ENCODE measurements around the gene GPR33. TPM values are rescaled to one million over a fixed set of nuclear protein-coding genes. Genes with fewer than 3 reads are reported as not detected.

GPR33 gene
- total RNA-seq, 1 experiment from 2014 or later = not detected

GRCh38 chr14:31529053-31529452 is 41.2 kb upstream of the GPR33 start:
- Histone ChIP-seq H3K27me3 (ENCODE audit: insufficient read depth, low read length) (no peaks in the 10 kb centered on the region), H3K9me2 (ENCODE audit: insufficient read depth) (no peaks in the 10 kb centered on the region), H3K4me1 (ENCODE audit: control insufficient read depth in 1 of 2, insufficient read depth in 2 of 2, low read length in 2 of 2) (no peaks in the 10 kb centered on the region), H4K20me1 (ENCODE audit: insufficient read depth) (no peaks in the 10 kb centered on the region), H3K36me3 (ENCODE audit: control insufficient read depth in 1 of 2, insufficient read depth in 2 of 2, low read length in 2 of 2) (no peaks in the 10 kb centered on the region), H3K4me2 (ENCODE audit: low read length) (no peak overlapping the region), H3K27ac (ENCODE audit: low read depth, low read length) (no peak overlapping the region), H3K79me2 (ENCODE audit: insufficient read depth, low read length) (no peaks in the 10 kb centered on the region), H3K9ac (ENCODE audit: low read length) (no peak overlapping the region), H3K4me3 (replicated peaks in 1 of 2; ENCODE audit: low read depth in 1 of 2, low read length in 2 of 2) (no peak overlapping the region), H3K9me3 (ENCODE audit: control insufficient read depth in 1 of 2, insufficient read depth in 1 of 2, low read depth in 1 of 2, low read length in 2 of 2) (no peaks in the 10 kb centered on the region), H2AFZ (ENCODE audit: low read depth, low read length, poor library complexity, severe bottlenecking) (no peak overlapping the region)
- BruUV-seq (replicated peaks) = no TSS peak
- TF ChIP-seq JUND (IDR thresholded peaks at IDR 0.05) = no peak
- no peak for TF ChIP-seq POLR2A (IDR thresholded peaks at IDR 0.05; ENCODE audit: borderline replicate concordance, extremely low read depth, insufficient read depth, insufficient read length)
- ChIA-PET CTCF (interaction anchor here (0.8 kb wide), 1 partner anchor 19 kb away, joined by 3 read pairs; no protein-coding TSS in a partner anchor), RAD21 (ENCODE audit: low non-redundant PET in 1 of 2, low total read pairs in 2 of 2, uncharacterized antibody in 2 of 2, unreplicated experiment in 2 of 2) (no interaction called here), POLR2A (no interaction called here)
- ATAC-seq = no peak
- DNase-seq (ENCODE audit: low read depth, low spot score) = no peak
- intact Hi-C loops (cut with micrococcal nuclease) = no loop called here

DNA sequence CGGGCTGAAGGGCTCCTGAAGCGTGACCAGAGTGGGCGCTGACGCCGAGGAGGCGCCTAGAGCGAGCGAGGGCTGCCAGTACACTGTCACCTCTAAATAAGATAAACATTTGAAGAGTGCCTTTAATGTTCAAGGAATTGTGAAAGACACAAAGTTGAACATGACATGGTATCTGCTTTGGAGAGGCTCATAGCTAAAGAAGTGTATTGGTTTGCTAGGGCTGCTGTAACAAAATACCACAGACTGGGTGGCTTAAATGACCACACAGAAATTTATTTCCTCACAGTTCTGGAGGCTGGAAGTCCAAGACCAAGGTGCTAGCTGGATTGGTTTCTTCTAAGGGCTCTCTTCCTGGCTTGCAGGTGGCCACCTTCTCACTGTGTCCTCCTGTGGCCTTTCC is 39.7 kb upstream of the GPR33 start:
- no TSS peak for BruUV-seq (replicated peaks)
- no peak for ATAC-seq

More for the DNA sequence above, 39.7 kb upstream of the GPR33 start:
- H3K4me2 ChIP-seq (ENCODE audit: low read length) = no peak overlapping the region
- no peak overlapping the region for H2AFZ ChIP-seq (ENCODE audit: low read depth, low read length, poor library complexity, severe bottlenecking)
- RAD21 ChIA-PET (ENCODE audit: low non-redundant PET in 1 of 2, low total read pairs in 2 of 2, uncharacterized antibody in 2 of 2, unreplicated experiment in 2 of 2) = no interaction called here
- H4K20me1 ChIP-seq (ENCODE audit: insufficient read depth) = no peaks in the 10 kb centered on the region
- DNase-seq (ENCODE audit: low read depth, low spot score) = no peak
- H3K4me3 ChIP-seq (replicated peaks in 1 of 2; ENCODE audit: low read depth in 1 of 2, low read length in 2 of 2) = no peak overlapping the region
- no peaks in the 10 kb centered on the region for H3K4me1 ChIP-seq (ENCODE audit: control insufficient read depth in 1 of 2, insufficient read depth in 2 of 2, low read length in 2 of 2)
- no peak overlapping the region for H3K27ac ChIP-seq (ENCODE audit: low read depth, low read length)
- POLR2A ChIA-PET = no interaction called here
- H3K27me3 ChIP-seq (ENCODE audit: insufficient read depth, low read length) = no peaks in the 10 kb centered on the region
- no peak overlapping the region for H3K9ac ChIP-seq (ENCODE audit: low read length)
- no peaks in the 10 kb centered on the region for H3K36me3 ChIP-seq (ENCODE audit: control insufficient read depth in 1 of 2, insufficient read depth in 2 of 2, low read length in 2 of 2)
- H3K9me3 ChIP-seq (ENCODE audit: control insufficient read depth in 1 of 2, insufficient read depth in 1 of 2, low read depth in 1 of 2, low read length in 2 of 2) = no peaks in the 10 kb centered on the region
- TF ChIP-seq, protein P1, sequence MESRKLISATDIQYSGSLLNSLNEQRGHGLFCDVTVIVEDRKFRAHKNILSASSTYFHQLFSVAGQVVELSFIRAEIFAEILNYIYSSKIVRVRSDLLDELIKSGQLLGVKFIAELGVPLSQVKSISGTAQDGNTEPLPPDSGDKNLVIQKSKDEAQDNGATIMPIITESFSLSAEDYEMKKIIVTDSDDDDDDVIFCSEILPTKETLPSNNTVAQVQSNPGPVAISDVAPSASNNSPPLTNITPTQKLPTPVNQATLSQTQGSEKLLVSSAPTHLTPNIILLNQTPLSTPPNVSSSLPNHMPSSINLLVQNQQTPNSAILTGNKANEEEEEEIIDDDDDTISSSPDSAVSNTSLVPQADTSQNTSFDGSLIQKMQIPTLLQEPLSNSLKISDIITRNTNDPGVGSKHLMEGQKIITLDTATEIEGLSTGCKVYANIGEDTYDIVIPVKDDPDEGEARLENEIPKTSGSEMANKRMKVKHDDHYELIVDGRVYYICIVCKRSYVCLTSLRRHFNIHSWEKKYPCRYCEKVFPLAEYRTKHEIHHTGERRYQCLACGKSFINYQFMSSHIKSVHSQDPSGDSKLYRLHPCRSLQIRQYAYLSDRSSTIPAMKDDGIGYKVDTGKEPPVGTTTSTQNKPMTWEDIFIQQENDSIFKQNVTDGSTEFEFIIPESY (IDR thresholded peaks at IDR 0.05; ENCODE audit: extremely low read depth, insufficient replicate concordance, low read length) = no peak
- TF ChIP-seq EGR1 (IDR thresholded peaks at IDR 0.05; ENCODE audit: low read depth) (no peak), TCF7L2 (IDR thresholded peaks at IDR 0.05; ENCODE audit: borderline replicate concordance, extremely low read depth, insufficient read depth, insufficient read length) (no peak), POLR2A (IDR thresholded peaks at IDR 0.05; ENCODE audit: borderline replicate concordance, extremely low read depth, insufficient read depth, insufficient read length) (no peak), ATF3 (IDR thresholded peaks at IDR 0.05) (no peak), YY1 (IDR thresholded peaks at IDR 0.05; ENCODE audit: extremely low read depth, insufficient replicate concordance, low read depth, low read length) (no peak), JUND (IDR thresholded peaks at IDR 0.05) (no peak), SP1 (IDR thresholded peaks at IDR 0.05; ENCODE audit: low read depth) (no peak), SIN3A (IDR thresholded peaks at IDR 0.05; ENCODE audit: low read depth) (no peak), ZNF274 (IDR thresholded peaks at IDR 0.05; ENCODE audit: low read depth, low read length) (no peak), REST (IDR thresholded peaks at IDR 0.05; ENCODE audit: low read depth) (no peak), CBX3 (IDR thresholded peaks at IDR 0.05; ENCODE audit: low read depth) (no peak), ELF1 (IDR thresholded peaks at IDR 0.05; ENCODE audit: borderline replicate concordance, low read depth) (no peak), SRF (IDR thresholded peaks at IDR 0.05; ENCODE audit: low read depth) (no peak), RAD21 (IDR thresholded peaks at IDR 0.05; ENCODE audit: low read depth) (no peak), FOSL1 (IDR thresholded peaks at IDR 0.05; ENCODE audit: low read depth) (no peak), ZFX (IDR thresholded peaks at IDR 0.05) (no peak)
- no peaks in the 10 kb centered on the region for H3K79me2 ChIP-seq (ENCODE audit: insufficient read depth, low read length)
- no peaks in the 10 kb centered on the region for H3K9me2 ChIP-seq (ENCODE audit: insufficient read depth)
- CTCF ChIA-PET = no interaction called here
- intact Hi-C loops (cut with micrococcal nuclease) = no loop called here
